GM19239 (cell line): ENCODE data around the gene RIMS1.
"Not testable (repeated sequence)": the region's sequence is repeated elsewhere in the genome, so short reads cannot be mapped to it uniquely, and the experiment has no call there.

Experiments
- DNase-seq: peaks from one replicate; pipeline ENCODE4 v3.0.0; 2011; ENCODE audit warnings: low spot score; ENCODE audit not compliant: insufficient read length
- FAIRE-seq: peaks from 2 replicates; lab custom pipeline; 2011; peaks lifted over from hg19 to GRCh38; lab: Jason Lieb, UNC

The RIMS1 gene

DNA sequence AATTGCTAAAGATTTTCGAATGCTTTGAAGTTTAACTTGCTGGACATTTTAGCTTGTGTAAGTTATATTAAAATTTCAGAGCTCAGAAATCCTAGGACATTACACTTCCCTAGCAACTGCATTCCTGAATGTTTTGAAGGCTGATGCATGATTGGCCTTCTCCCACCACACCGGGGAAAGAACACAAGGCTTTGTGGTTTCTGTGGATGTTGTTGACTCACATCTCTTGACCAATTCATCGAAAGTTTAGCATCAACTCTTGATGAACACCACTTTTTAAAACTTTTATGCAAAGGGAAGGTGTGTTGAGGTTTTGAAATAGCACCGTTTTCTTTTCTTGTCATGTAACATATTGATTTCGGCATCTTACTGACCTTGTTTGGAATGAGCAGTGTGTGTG is 81.1 kb downstream of the RIMS1 start:
- FAIRE-seq (no peak), DNase-seq (no peak)

- DNase-seq (no peak), FAIRE-seq (no peak)
These were observed 91.5 kb downstream of the RIMS1 start for GRCh38 chr6:71977884-71978283.

DNA sequence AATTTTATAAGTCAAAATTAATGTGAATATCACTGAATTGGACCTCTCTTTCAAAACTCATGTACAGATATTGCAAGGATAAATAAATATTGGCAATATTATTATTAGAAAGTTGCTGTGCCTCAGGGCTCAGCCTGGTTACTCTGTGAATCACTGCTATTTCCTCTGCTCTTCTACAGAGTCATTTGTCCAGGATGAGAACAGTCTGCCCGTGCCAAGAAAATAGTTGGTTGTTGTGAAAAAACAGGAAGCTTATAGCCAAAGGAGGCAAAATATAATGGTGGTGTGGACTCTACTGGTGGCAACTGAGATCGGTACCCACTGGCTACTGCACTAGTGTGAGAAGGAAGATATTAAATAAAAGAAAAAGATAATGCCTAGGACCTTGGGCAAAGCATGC is 93.6 kb downstream of the RIMS1 start:
- FAIRE-seq = no peak
- DNase-seq = no peak

DNA sequence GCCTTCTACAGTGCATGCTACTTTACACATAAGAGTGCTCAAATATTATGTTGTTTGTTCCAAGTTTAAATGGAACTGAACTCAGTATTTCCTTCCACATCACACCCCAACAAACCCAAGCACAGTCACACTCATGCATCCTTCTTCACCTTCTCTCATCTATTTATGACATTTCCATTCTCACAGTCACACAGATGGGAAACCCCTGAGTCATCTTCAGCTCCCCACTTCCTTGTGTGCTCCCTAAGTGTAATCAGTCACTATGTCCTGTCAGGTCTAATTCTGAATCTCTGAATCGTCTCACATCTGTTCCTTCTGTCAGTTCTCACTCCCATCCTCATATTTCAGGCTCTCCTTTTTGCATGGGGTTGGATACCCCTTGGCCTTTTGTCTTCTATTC is 96.0 kb downstream of the RIMS1 start:
- no peak for DNase-seq
- no peak for FAIRE-seq

DNA sequence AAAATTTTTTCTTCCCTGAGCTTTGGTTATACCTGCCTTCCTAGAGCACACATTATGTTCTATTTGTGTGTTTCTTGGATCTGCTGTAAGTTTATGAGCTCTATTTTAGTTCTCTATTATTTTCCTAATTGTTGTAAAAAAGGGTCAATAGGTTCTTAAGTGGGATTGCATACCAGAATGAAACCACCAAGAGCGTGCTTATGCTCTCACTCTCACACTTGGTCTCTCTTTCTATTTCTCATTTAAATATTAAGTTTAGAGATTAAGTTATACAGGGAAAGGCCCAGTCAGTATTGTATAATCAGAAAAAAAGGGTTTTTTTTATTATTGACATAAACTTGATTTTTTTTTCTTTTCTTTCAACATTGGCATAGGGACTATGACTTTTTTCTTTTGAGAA is 96.8 kb downstream of the RIMS1 start:
- FAIRE-seq (no peak), DNase-seq (no peak)

DNA sequence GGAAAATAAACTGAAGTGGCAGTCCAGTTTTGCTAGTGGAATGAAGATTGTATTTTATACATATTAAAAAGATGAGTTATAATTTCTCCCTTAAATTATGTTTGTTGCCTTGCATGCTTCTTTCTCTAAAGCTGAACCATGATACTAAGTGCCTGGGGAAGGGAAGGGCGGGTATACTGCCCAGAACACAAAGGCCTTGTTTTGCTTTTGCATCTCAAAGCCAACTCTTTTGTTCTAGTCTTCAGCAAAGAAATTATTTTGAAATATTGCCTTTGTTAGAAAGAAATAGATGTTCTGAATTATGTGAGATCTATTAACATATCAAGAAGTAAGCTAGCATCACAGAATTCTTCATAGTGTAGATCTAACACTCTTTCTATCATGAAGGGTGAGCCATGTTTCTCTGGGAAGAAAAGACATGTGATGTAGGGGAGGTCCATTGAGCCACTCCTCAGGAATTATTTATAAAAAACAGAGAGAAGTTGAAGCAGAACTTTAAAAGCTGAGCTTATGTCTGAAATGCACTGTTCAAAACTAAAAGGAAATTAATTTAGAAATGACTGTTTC is 108.4 kb downstream of the RIMS1 start:
- FAIRE-seq (no peak), DNase-seq (no peak)

GRCh38 chr6:71997341-71997740 is 111.0 kb downstream of the RIMS1 start:
- no peak for FAIRE-seq

GRCh38 chr6:72002415-72002814 is 116.1 kb downstream of the RIMS1 start:
- no peak for FAIRE-seq
- DNase-seq = no peak

More at GRCh38 chr6:71997341-71997740, 111.0 kb downstream of the RIMS1 start:
- DNase-seq = no peak

GRCh38 chr6:72006591-72006990 is 120.2 kb downstream of the RIMS1 start:
- not testable (repeated sequence) for DNase-seq, FAIRE-seq

DNA sequence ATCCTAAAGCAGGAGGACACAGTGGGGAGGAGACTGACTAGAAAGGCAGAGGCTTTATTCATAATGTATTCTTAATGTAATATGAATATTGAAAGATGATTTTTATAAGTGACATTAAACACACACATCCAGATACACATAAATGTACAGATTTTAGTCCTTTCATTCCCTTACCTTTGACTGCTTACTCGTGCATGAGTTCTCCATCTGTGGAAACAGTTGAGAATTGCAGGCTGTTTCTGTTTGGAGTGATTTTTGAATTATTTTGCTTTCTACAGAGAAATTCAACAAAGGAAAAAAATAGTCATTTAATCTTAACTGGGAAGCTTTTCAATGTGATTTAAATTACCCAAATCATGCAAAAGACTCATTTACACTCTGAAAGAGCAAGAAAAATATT is 136.5 kb downstream of the RIMS1 start:
- FAIRE-seq = no peak

GRCh38 chr6:72031471-72031870 is 145.1 kb downstream of the RIMS1 start:
- no peak for FAIRE-seq
- DNase-seq = no peak

More for the DNA sequence above, 136.5 kb downstream of the RIMS1 start:
- no peak for DNase-seq

DNA sequence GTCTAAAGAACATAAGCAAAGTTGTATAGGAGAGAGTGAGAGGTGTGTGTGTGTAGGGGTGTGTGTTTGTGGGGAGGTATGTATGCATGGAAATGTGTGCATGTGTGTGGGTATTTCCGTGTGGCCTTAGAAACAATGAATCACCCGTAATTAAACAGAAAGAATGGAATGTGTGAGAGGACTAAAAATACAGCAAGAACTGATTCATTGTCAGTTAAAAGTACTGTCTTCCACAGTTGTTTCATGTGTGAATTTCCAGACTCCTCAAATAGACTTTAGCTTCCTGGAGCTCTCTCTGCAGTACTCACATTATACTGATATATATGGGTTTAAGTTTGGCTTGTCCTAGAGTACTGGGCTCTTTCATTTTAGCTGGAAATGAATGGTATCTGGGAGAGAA is 145.7 kb downstream of the RIMS1 start:
- DNase-seq (no peak), FAIRE-seq (no peak)

DNA sequence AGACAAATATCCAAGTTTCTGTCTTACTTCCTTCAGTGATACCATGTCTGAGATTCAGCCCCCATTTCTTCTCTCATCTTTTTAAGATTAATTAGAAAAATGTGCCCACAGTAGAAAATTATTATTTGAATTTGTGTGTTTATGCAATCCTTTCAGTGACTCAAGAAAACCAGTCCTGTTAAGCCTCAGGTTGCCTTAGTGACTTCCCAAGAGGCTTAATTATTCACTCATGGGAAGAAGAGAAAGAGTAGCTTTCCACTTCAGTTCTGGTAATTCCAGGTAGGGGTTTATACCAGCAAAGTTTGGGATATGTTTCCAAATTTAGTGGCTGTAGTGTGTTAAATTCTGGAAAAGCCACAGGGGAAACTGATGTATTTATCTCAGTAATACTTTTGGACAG is 149.1 kb downstream of the RIMS1 start:
- FAIRE-seq = no peak
- no peak for DNase-seq

DNA sequence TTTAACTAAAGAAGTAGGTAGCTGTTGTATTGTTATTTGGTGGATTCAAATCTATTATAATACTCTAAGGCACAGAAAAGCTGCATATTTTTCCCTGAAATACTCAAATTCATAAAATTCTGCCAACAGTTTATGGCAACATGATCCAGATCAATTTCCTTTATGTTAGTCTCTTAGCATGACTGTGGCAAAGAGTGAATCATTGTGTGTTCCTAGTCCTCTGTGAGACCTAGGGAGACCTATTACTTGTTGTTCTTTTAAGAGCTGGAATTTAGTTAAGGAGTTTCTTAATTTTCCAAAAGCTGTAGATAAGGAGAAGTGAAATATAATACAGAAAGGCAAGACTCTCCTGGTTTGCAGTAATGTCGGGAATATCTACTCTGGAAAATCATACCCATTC is 149.6 kb downstream of the RIMS1 start:
- DNase-seq = no peak
- no peak for FAIRE-seq

GRCh38 chr6:72037006-72037405 is 150.7 kb downstream of the RIMS1 start:
- DNase-seq (no peak), FAIRE-seq (no peak)

DNA sequence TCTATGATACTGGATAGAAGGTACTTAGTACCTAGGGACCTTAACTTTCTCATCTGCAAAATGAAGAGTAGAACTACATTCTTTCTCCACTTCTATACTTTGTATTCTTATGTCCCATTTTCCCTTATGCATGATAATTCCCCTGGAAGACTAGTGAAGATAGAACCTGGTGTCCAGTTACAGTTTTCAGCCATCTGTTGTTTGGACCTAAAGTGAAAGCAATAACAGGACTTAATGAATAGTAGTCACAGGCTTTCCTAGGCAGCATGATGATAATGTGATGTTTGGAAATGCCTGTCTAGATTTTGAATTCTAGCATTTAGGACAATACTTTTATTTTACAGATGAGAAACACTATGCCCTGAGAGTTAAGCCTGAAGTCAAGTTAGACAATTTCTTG is 153.8 kb downstream of the RIMS1 start:
- DNase-seq (no peak), FAIRE-seq (no peak)

- DNase-seq (no peak), FAIRE-seq (no peak)
These were observed 155.7 kb downstream of the RIMS1 start for GRCh38 chr6:72042088-72042487.

DNA sequence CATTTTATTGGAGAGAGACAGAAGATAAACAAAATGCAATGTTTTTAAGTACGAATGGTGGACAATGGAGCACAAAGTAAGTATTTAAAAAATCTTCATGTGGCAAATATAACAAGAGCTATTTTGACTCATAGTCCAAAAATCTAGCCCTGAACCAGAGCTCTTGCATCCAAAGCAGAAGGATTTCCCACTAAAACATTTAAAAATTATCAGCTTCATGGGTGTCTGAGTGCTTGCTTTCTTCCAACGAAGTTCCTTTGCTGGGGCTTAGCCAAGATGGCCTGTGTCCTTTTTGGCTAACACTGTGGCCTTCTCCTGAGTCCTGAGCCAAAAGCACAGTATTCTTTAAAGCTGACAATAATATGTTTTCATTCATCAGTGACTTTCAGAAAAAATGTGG is 161.7 kb downstream of the RIMS1 start:
- DNase-seq (no peak), FAIRE-seq (no peak)

DNA sequence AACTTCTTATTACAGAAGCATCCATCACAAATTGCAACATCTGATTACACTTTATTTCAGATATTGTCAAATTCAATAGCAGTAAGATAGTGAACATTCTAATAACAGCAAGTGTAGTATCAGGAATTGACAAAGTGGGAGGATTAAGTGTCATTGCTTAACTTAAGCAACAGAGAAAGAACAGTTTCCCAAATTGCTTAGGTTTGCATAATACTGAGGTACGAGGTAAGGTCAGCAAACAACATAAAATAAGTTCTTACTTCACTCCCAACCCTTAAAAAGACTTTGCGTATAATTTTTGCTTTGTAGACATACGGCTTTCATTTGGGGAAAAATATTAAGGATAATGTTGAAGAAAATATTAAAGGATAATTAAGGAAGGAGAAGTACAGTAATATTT is 163.0 kb downstream of the RIMS1 start:
- DNase-seq (no peak), FAIRE-seq (no peak)

DNA sequence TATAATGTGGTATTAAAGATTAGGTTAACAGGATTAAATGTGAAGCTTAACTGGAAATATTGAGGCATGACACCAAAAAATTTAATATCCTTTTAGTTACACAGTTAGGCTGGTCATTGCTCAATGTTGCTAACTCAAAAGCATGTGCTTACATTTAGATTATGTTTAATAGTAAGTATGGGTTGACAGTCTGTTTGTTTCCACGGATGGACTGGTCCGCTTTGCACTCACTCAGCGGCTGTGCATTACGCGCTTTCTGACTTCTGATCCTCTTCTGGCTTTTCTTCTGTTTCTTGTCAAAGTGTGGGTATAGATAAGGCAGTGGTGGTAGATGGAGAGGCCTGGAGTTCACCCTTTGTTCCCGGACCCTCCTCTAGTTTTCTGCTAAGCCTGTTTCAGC is 174.9 kb downstream of the RIMS1 start:
- FAIRE-seq (no peak), DNase-seq (no peak)

DNA sequence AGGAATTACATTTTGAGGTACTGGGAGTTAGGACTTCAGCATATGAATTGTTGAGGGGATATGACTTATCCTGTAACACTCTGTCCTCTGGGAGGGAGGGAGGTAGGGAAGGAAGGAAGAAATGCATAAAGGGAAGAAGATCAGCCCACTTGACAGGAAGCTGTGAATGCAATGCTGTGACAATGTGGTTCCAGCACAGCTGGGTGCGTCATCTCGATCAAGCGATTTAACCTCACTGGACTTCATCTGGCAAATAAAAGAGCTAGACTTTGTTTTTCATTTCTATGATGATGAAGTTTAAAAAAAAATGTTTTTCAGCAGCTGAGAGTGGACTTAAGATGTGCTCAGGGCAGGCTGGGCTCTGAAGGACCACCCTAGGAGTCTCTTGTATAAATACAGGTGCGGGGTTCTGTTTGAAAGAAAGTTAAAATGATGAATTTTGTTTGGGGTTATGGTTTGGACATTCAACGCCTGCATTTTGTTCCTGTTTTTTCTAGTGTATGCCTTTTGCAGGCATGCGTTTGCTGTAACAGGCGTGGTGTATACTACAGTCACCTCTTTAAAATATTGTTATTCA is 178.1 kb downstream of the RIMS1 start:
- FAIRE-seq = no peak
- no peak for DNase-seq

GRCh38 chr6:72078096-72078495 is 191.7 kb downstream of the RIMS1 start:
- no peak for DNase-seq
- no peak for FAIRE-seq
